ELR (cell line): ENCODE measurements around the gene TMEM87B.

Experiments used
- DNase-seq: peaks from one replicate; pipeline ENCODE4 v3.0.0-alpha.2; 2015; ENCODE audit warnings: low read depth

Gene TMEM87B

GRCh38 chr2:112054847-112055729 lies at the start of gene TMEM87B:
TSS of gene TMEM87B (plus strand) at chr2:112055269. CDS start at chr2:112055592, 323 bp downstream.
- DNase-seq: peak; percentile 97

GRCh38 chr2:112005406-112006075 lies 49.5 kb upstream of the TMEM87B start:
- peak; percentile 38 for DNase-seq

- DNase-seq: peak; percentile 82
Observed at GRCh38 chr2:112006076-112006410, 49.0 kb upstream of the TMEM87B start.

- DNase-seq: no peak
Observed at GRCh38 chr2:112007493-112007892, 47.6 kb upstream of the TMEM87B start.

- no peak for DNase-seq
Observed at GRCh38 chr2:112008910-112009485, 46.1 kb upstream of the TMEM87B start.

GRCh38 chr2:112010751-112011150 lies 44.3 kb upstream of the TMEM87B start:
- no peak for DNase-seq

GRCh38 chr2:112012556-112012955 lies 42.5 kb upstream of the TMEM87B start:
- DNase-seq: no peak

GRCh38 chr2:112018846-112019245 lies 36.2 kb upstream of the TMEM87B start:
- no peak for DNase-seq

GRCh38 chr2:112019569-112019982 lies 35.5 kb upstream of the TMEM87B start:
- DNase-seq: no peak

- DNase-seq: peak; percentile 33
Observed at GRCh38 chr2:112020561-112020960, 34.5 kb upstream of the TMEM87B start.

- DNase-seq: no peak
Observed at GRCh38 chr2:112021290-112021689, 33.8 kb upstream of the TMEM87B start.

GRCh38 chr2:112021781-112022231 lies 33.3 kb upstream of the TMEM87B start:
- peak; percentile 73 for DNase-seq

- DNase-seq: no peak
Observed at GRCh38 chr2:112023707-112024106, 31.4 kb upstream of the TMEM87B start.

GRCh38 chr2:112024231-112024630 lies 30.8 kb upstream of the TMEM87B start:
- no peak for DNase-seq

- DNase-seq: no peak
Observed at GRCh38 chr2:112024896-112025491, 30.1 kb upstream of the TMEM87B start.

GRCh38 chr2:112026509-112026908 lies 28.6 kb upstream of the TMEM87B start:
- no peak for DNase-seq

- DNase-seq: no peak
Observed at GRCh38 chr2:112027767-112028166, 27.3 kb upstream of the TMEM87B start.

- DNase-seq: no peak
Observed at GRCh38 chr2:112029164-112029563, 25.9 kb upstream of the TMEM87B start.

- no peak for DNase-seq
Observed at GRCh38 chr2:112031473-112032223, 23.4 kb upstream of the TMEM87B start.

- DNase-seq: no peak
Observed at GRCh38 chr2:112032224-112032586, 22.9 kb upstream of the TMEM87B start.

GRCh38 chr2:112032689-112033465 lies 22.2 kb upstream of the TMEM87B start:
- peak; percentile 72 for DNase-seq
